HG03196 (cell line): Measurements from ENCODE around the gene RAD51D.
"Not testable (repeated sequence)": the region's sequence is repeated elsewhere in the genome, so short reads cannot be mapped to it uniquely, and the experiment has no call there.

Experiments used
- ATAC-seq: cut with Tn5 transposase; IDR thresholded peaks from one replicate; pipeline ENCODE4 v1.9.1; 2021; ENCODE audit not compliant: unreplicated experiment

Gene RAD51D

DNA sequence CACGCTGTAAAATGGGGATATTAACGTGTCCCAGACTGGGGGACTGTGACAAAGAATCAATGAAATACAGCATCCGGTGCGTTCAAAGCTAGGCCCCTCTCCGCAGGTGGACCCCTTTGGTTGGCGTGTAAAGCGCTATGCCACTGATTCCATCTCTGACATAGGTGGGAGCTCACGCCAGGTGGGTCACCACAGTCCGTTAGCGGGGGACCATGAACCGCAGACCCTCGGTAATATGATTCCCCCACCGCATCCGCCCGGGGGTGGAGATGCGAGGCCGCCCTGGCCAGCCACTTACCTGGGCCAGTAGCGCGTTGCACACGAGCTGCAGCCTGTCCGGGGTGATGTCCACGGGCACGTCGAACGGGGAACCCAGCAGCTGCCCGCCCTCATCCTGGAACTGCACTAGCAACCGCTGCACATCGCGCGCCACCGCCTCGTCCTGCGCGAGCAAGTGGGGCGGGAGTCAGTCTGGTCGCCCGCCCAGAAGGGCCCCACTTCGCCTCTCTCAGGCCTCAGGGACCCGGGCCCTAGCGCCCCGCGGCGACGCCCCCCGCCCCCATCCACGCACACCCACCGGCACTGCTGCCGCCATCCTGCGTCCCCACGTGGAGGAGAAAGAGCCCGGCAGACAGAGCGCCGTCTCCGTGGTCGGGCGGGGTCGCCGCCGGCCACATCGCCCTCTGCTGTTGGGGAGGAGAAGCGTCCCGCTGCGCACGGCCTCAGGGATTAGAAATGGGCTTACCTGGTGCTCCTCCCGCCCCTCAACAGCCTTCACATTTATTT, 22.2 kb upstream of the RAD51D start, which contains the start of gene NLE1:
NLE1 (minus strand) TSS at position 623 of the 786 bp plus-strand sequence; CDS start at position 595, 28 bp downstream.
- ATAC-seq: peak; percentile 79

DNA sequence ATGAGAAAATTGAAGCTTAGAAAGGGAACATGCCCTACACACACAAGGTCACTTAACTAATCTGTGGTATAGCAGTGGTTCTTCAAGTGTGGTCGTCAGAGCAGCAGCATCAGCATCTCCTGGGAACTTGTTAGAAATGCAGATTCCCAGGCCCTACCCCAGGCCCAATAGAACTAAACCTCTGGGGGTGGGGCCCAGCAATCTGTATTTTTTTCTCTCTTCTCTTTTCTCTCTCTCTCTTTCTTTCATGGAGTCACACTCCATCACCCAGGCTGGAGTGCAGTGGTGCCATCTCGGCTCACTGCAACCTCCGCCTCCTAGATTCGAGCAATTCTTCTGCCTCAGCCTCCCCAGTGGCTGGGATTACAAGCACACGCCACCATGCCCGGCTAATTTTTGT, 18.6 kb upstream of the RAD51D start:
- ATAC-seq: no peak

- no peak for ATAC-seq
Measured at GRCh38 chr17:35135322-35135721, 15.7 kb upstream of the RAD51D start.

DNA sequence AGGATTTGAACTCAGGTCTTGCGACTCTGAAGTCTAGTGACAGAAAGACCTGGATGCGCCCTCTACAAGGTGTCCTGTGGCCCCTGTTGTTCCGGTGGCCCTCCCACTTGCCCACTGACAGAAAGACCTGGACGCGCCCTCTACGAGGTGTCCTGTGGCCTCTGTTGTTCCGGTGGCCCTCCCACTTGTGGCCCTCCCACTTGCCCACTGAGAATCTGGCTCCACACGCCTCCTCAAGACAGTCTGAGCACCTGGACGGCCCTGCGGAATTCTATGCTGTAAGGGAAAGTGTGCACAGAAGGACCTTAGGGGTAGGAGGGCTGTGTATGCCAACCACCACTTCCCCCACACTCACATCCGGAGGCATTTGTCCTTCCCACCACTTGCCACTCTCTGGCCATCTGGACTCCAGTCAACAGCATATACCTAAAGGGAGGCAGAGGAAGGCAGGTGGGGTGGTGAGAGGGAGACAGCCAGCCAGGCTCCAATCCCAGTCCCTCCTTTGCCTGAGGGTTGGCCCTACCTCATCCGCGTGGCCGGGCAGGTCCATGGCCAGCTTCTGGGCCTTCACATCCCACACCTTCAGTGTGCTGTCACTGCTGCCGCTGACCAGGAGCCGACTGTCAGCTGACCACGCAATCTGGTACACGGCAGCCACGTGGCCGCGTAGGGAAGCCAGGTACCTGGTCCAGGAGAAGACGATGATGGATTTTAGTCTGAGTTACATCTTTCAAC, 13.3 kb upstream of the RAD51D start:
- no peak for ATAC-seq

DNA sequence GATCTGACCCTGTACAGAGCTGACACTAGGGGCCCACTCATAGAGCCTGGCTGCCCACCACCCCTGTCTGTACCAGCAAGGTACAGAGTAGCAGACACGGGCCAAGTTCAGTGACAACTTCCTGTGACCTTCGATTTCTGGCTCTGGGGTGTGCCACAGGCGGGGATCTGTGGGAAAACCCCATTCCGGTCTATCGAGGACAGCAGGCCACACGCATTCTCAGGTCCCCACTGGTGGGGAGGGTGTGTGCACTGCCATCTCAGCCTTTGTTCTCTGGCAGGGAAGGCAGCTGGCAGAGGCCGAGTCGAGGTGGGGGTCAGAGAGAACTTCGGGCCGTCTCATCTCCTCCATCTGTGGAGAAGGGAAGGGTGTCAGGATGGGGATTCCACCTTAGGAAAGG, 12.4 kb upstream of the RAD51D start:
- ATAC-seq: no peak

DNA sequence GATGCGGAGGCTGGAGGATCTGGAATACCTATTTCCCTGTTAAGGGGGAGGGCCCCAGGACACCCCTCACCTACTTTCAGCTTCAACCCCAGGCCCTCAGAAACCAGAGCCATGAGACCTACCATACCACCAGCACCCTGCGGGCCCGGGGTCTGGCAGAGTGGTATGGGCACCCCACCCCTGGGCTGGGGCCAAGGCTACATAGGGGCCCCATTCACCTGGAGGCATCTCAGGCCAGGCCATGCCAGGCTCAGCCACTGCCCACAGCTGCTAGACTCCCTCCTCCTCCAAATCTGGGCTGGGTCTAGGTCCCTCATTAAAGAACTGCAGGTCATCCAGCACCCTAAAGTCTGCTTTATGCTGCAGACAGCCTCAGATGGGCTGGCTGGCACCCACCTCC, 10.7 kb upstream of the RAD51D start:
- ATAC-seq: no peak

GRCh38 chr17:35129973-35130351, 10.3 kb upstream of the RAD51D start:
- no peak for ATAC-seq

DNA sequence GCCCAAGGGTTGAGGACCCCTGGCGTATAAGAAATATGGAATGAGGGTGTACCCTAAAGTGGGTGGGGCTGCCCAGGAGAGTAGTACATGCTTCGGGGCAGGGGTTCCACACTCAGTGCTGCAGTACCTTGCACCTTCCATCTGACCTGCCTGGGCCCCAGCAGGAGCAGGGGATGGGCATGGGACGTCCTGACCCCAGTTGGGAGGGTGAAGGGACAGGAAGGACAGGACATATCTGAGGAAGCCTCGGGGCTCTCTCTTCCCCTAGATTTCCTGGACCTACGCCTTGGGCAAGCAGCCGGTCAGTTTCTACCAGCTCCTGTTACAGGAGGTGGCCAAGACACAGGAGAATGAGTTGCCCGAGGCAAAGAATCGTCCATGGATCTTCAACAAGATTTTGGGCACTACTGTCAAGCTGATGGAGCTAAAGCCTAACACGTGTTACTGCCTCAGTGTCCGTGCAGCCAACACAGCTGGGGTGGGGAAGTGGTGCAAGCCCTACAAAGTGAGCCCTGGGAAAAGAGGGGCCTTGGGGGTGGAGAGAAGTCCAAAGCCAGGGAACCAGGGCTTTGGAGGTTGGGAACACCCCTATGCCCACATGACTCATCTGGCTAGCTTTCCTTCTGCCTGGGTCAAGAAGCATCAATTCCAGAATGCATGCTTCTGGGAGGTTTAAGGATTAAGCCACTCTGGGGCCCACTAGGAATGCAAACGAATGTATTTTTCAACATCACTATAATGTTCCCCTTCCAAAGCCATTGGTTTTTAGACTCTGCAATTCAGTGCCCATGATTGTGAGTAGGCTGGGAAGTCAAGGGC, 9.7 kb upstream of the RAD51D start:
- ATAC-seq: no peak

- no peak for ATAC-seq
Measured at GRCh38 chr17:35127751-35128514, 8.3 kb upstream of the RAD51D start.

- ATAC-seq: no peak
Measured at GRCh38 chr17:35121315-35121714, 1.7 kb upstream of the RAD51D start, which contains the start of gene FNDC8. Gene FNDC8, plus strand, starts transcription at chr17:35121615. Its CDS starts 79 bp downstream, at chr17:35121694.

DNA sequence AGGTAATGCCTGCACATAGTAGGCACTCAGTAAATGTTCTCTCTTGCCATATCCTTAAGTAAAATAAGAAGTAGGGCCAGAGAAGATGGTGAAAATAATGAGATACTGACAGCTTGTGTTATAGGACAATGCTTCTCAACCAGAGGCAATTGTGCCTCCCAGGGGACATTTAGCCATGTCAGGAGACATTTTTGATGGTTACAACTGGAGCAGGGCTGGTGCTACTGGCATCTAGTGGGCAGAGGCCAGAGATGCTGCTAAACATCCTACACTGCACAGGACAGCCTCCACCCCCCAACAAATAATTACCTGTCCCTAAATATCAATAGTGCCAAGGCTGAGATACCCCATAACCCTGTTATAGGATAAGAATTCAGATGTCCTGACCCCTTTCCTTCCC, 1.7 kb downstream of the RAD51D start:
- no peak for ATAC-seq

- ATAC-seq: no peak
Measured at GRCh38 chr17:35116845-35117244, 2.8 kb downstream of the RAD51D start.

GRCh38 chr17:35110791-35111190, 8.9 kb downstream of the RAD51D start:
- ATAC-seq: not testable (repeated sequence)

DNA sequence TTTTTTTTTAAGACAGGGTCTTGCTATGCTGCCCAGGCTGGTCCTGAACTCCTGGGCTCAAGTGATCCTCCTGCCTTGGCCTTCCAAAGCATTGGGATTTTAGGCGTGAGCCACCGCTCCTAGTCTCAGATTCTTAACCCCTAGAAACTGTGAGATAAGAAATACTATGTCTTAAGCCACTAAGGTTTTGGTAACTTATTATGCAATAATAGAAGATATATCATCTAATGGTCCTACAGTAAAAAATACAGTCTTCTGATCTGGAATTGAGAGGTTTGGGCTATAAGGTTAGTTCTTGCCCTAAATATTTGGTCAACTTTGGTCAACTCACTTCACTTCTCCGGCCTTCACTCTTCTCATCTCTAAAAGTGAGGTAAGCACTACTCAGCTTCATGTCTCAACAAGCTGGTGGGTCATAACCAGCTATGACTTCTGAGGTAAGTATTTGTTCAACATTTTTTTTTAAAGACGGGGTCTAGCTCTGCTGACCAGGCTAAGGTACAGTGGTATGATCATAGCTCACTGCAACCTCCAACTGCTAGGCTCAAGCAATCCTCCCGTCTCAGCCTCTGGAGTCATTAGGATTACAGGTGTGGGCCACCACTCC, 14.7 kb downstream of the RAD51D start:
- ATAC-seq: no peak

GRCh38 chr17:35103271-35103670, 16.4 kb downstream of the RAD51D start:
- ATAC-seq: no peak

GRCh38 chr17:35101725-35102124, 17.9 kb downstream of the RAD51D start:
- no peak for ATAC-seq

GRCh38 chr17:35101036-35101435, 18.6 kb downstream of the RAD51D start:
- ATAC-seq: no peak

- no peak for ATAC-seq
Measured at GRCh38 chr17:35099908-35100307, 19.8 kb downstream of the RAD51D start.

- ATAC-seq: no peak
Measured at GRCh38 chr17:35097776-35098175, 21.9 kb downstream of the RAD51D start.

GRCh38 chr17:35095741-35096140, 23.9 kb downstream of the RAD51D start:
- no peak for ATAC-seq
